Thoracic aorta (tissue), 2 donors: ENCODE results near the gene CD276. TPM values are rescaled to one million over a fixed set of nuclear protein-coding genes. Genes with fewer than 3 reads are reported as not detected.
A peak's percentile ranks its signal among the peaks of the same experiment; 100 is the strongest.
"Not testable (repeated sequence)": the region's sequence is repeated elsewhere in the genome, so short reads cannot be mapped to it uniquely, and the experiment has no call there.

Source experiments
- ATAC-seq: fragments of 150-250 bp; one replicate; pipeline ENCODE4 v1.8.0; 2017; ENCODE audit warnings: low read depth; ENCODE audit not compliant: insufficient number of reproducible peaks, low FRiP score
- DNase-seq: peaks from one replicate; pipeline ENCODE4 v3.0.0-alpha.2; 2020; ENCODE audit warnings: low spot score
- H3K27ac ChIP-seq, 2 donors: fragments of 200-600 bp; sonication (generic); 1 replicate in 1 of 2; 2 replicates in 1 of 2; pipeline ENCODE4 v1.5.1; 2016; ENCODE audit warnings: mild to moderate bottlenecking in 2 of 2, moderate library complexity in 2 of 2
- H3K27me3 ChIP-seq: fragments of 200-600 bp; sonication (generic); replicated peaks from 2 replicates; pipeline ENCODE4 v1.6.0; 2016; ENCODE audit warnings: mild to moderate bottlenecking; ENCODE audit not compliant: insufficient read depth
- H3K36me3 ChIP-seq: fragments of 200-600 bp; sonication (generic); one replicate; pipeline ENCODE4 v1.5.1; 2016
- H3K4me1 ChIP-seq, 2 donors: fragments of 200-600 bp; sonication (generic); 1 replicate in 1 of 2; 2 replicates in 1 of 2; pipeline versions ENCODE4 v1.5.1 to v1.6.0; 2016; ENCODE audit warnings: low read depth in 2 of 2, mild to moderate bottlenecking in 1 of 2; ENCODE audit not compliant: control insufficient read depth in 1 of 2
- H3K4me3 ChIP-seq: fragments of 200-600 bp; sonication (generic); 2 replicates; pipeline ENCODE4 v1.5.1; 2016; ENCODE audit warnings: mild to moderate bottlenecking
- H3K9me3 ChIP-seq: fragments of 200-600 bp; sonication (generic); 2 replicates; pipeline ENCODE4 v1.5.1; 2016
- CTCF ChIP-seq: fragments of 200-600 bp; sonication (generic); IDR thresholded peaks from one replicate; pipeline ENCODE4 v1.5.1; 2019; ENCODE audit warnings: antibody characterized with exemption
- total RNA-seq, 2 donors: library from RNA; depleted of rRNA; stranded (reverse); fragments of >200 nt; gene quantifications; one replicate each; pipeline versions ENCODE4 v1.1.0 to v1.2.3, GENCODE V29; 2016

CD276 gene
- total RNA-seq, result 10 to 100 TPM; 47.4 to 67.6 TPM

- TF ChIP-seq CTCF, result no peak
- H3K27ac ChIP-seq, result peak within 1 kb of the TSS; percentile 77 to 86
- H3K36me3 ChIP-seq, result no peaks in the 10 kb centered on the region
- H3K27me3 ChIP-seq, result no peaks in the 10 kb centered on the region
- peak; percentile 41 for DNase-seq
- H3K4me3 ChIP-seq, result peak within 1 kb of the TSS; percentile 96
- no peaks in the 10 kb centered on the region for H3K9me3 ChIP-seq
- ATAC-seq, result peak; percentile 64
- peaks cover 19 to 37% of the 10 kb centered on the region in 2 donors for H3K4me1 ChIP-seq
Measured at GRCh38 chr15:73683777-73684580, at the start of gene CD276. Gene CD276, plus strand, starts transcription at chr15:73684383. Its CDS starts 15,257 bp downstream, at chr15:73699640.

GRCh38 chr15:73637527-73637926 is 46.7 kb upstream of the CD276 start:
- no peak for ATAC-seq
- no peaks in the 10 kb centered on the region for H3K9me3 ChIP-seq
- no peak overlapping the region for H3K4me3 ChIP-seq
- TF ChIP-seq CTCF, result no peak
- peaks cover 4 to 6% of the 10 kb centered on the region in 2 donors for H3K4me1 ChIP-seq
- no peaks in the 10 kb centered on the region for H3K36me3 ChIP-seq
- DNase-seq, result no peak
- H3K27ac ChIP-seq, result no peak overlapping the region
- no peaks in the 10 kb centered on the region for H3K27me3 ChIP-seq

- H3K4me1 ChIP-seq, DNase-seq, ATAC-seq, H3K4me3 ChIP-seq, H3K9me3 ChIP-seq, H3K36me3 ChIP-seq, H3K27ac ChIP-seq, H3K27me3 ChIP-seq: not testable (repeated sequence)
Measured at GRCh38 chr15:73639464-73639863, 44.7 kb upstream of the CD276 start.

- H3K36me3 ChIP-seq, result no peaks in the 10 kb centered on the region
- no peak for ATAC-seq
- no peak overlapping the region for H3K4me3 ChIP-seq
- no peak for DNase-seq
- no peak overlapping the region for H3K27ac ChIP-seq
- no peaks in the 10 kb centered on the region for H3K9me3 ChIP-seq
- H3K4me1 ChIP-seq, result no peaks in the 10 kb centered on the region
- TF ChIP-seq CTCF, result no peak
- no peaks in the 10 kb centered on the region for H3K27me3 ChIP-seq
Measured at GRCh38 chr15:73647259-73648013, 36.7 kb upstream of the CD276 start.

- H3K27ac ChIP-seq, result no peak overlapping the region
- ATAC-seq, result no peak
- TF ChIP-seq CTCF, result no peak
- no peaks in the 10 kb centered on the region for H3K27me3 ChIP-seq
- H3K4me3 ChIP-seq, result no peak overlapping the region
- no peak for DNase-seq
- no peaks in the 10 kb centered on the region for H3K36me3 ChIP-seq
- no peaks in the 10 kb centered on the region for H3K9me3 ChIP-seq
- no peaks in the 10 kb centered on the region for H3K4me1 ChIP-seq
Measured at GRCh38 chr15:73648014-73648295, 36.2 kb upstream of the CD276 start.
